Measurements from ENCODE around the gene HIPK2. TPM values are rescaled to one million over a fixed set of nuclear protein-coding genes. Genes with fewer than 3 reads are reported as not detected.
A peak's percentile ranks its signal among the peaks of the same experiment; 100 is the strongest.

The HIPK2 gene
- total RNA-seq, 1 donor from 2014 or later = 5.8 TPM

- no peak for FAIRE-seq
- H3K27me3 ChIP-seq (ENCODE audit: control insufficient read depth, insufficient read depth, low read length) = peaks cover 31% of the 10 kb centered on the region
These were observed 253.6 kb downstream of the HIPK2 start for GRCh38 chr7:139523968-139524815.

GRCh38 chr7:139523199-139523941, 254.4 kb downstream of the HIPK2 start, which contains the start of gene CLEC2L:
Gene CLEC2L, plus strand, starts transcription at chr7:139523685. Its CDS starts 243 bp downstream, at chr7:139523928.
- DNase-seq (ENCODE audit: low read depth) = no peak
- no peak for FAIRE-seq
- no peaks in the 10 kb centered on the region for H3K36me3 ChIP-seq (ENCODE audit: control insufficient read depth, insufficient read depth, low read length)
- H3K27me3 ChIP-seq (ENCODE audit: control insufficient read depth, insufficient read depth, low read length) = peaks cover 29% of the 10 kb centered on the region
- H3K4me3 ChIP-seq (ENCODE audit: low read depth, low read length) = no peak within 1 kb of the TSS
- TF ChIP-seq CTCF (IDR thresholded peaks at IDR 0.05; ENCODE audit: insufficient read depth, low read length, severe bottlenecking) = no peak

More at GRCh38 chr7:139523968-139524815, 253.6 kb downstream of the HIPK2 start:
- DNase-seq (ENCODE audit: low read depth) = no peak
- Histone ChIP-seq H3K4me3 (ENCODE audit: low read depth, low read length) (no peak overlapping the region), H3K36me3 (ENCODE audit: control insufficient read depth, insufficient read depth, low read length) (no peaks in the 10 kb centered on the region)
- no peak for TF ChIP-seq CTCF (IDR thresholded peaks at IDR 0.05; ENCODE audit: insufficient read depth, low read length, severe bottlenecking)

- H3K36me3 ChIP-seq (ENCODE audit: control insufficient read depth, insufficient read depth, low read length) = no peaks in the 10 kb centered on the region
- FAIRE-seq = no peak
- H3K27me3 ChIP-seq (ENCODE audit: control insufficient read depth, insufficient read depth, low read length) = peaks cover 29% of the 10 kb centered on the region
- DNase-seq (ENCODE audit: low read depth) = no peak
- TF ChIP-seq CTCF (IDR thresholded peaks at IDR 0.05; ENCODE audit: insufficient read depth, low read length, severe bottlenecking) = no peak
- no peak overlapping the region for H3K4me3 ChIP-seq (ENCODE audit: low read depth, low read length)
These were observed 255.0 kb downstream of the HIPK2 start for GRCh38 chr7:139522830-139523198.

- Histone ChIP-seq H3K4me3 (ENCODE audit: low read depth, low read length) (no peak overlapping the region), H3K27me3 (ENCODE audit: control insufficient read depth, insufficient read depth, low read length) (peaks cover 25% of the 10 kb centered on the region), H3K36me3 (ENCODE audit: control insufficient read depth, insufficient read depth, low read length) (no peaks in the 10 kb centered on the region)
- FAIRE-seq (peak; percentile 70), DNase-seq (ENCODE audit: low read depth) (no peak)
- no peak for TF ChIP-seq CTCF (IDR thresholded peaks at IDR 0.05; ENCODE audit: insufficient read depth, low read length, severe bottlenecking)
These were observed 256.4 kb downstream of the HIPK2 start for GRCh38 chr7:139521439-139521838.

GRCh38 chr7:139515266-139515665, 262.5 kb downstream of the HIPK2 start:
- DNase-seq (ENCODE audit: low read depth) (no peak), FAIRE-seq (peak; percentile 18)
- H3K27me3 ChIP-seq (ENCODE audit: control insufficient read depth, insufficient read depth, low read length) = no peaks in the 10 kb centered on the region
- no peaks in the 10 kb centered on the region for H3K36me3 ChIP-seq (ENCODE audit: control insufficient read depth, insufficient read depth, low read length)
- H3K4me3 ChIP-seq (ENCODE audit: low read depth, low read length) = no peak overlapping the region
- no peak for TF ChIP-seq CTCF (IDR thresholded peaks at IDR 0.05; ENCODE audit: insufficient read depth, low read length, severe bottlenecking)

Other genes with a start within 250 kb of the HIPK2 start
- 0.26 and 0.38 TPM in 2 replicates for gene TBXAS1, start 51.3 kb upstream of the HIPK2 start, total RNA-seq

Measured in bronchial epithelial cell (primary cell).